Measurements from ENCODE around the gene FZR1. TPM values are rescaled to one million over a fixed set of nuclear protein-coding genes. Genes with fewer than 3 reads are reported as not detected.

FZR1 gene
- total and polyA plus RNA-seq, 2 experiments from 2014 or later: 32.3 to 36.5 TPM

DNA sequence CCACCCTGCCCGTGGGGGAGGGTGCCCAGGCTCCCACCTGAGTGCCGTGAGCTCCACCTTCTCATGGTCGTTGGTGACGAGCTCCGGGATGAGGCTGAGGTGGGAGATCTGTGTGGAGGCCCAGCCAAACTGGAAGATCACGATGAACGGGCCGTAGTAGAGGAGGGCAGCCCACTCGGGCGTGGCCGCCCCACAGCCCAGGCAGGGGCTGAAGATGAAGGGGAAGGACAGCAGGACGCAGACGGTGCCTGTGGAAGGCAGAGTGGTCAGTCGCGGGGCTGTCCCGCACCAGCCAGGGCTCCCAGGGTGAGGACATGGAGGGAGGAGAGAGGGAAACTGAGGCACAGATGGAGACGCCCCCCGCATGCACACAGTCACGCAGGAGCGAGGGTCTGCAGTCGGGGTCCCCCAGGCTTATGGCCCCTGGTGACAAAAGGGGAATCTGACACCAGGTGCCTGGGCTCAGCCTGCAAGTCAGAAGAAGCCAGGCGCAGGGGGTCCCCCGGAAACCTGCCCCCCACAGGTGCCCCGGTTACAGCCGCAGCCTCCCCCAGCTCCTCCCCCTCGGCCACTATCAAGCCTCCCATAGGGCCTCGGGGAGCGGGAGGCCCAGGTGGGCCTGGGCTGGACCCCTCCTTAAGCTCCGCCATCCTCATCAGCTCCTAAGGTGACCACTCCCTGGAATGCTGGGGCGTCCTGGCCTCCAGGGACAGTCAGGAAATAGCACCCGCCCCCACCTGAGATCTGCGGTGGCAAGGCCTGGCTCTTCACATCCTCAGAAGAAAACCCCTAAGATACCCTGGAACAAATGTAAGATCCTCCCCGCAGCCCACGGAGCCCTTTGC, 45.1 kb downstream of the FZR1 start:
- H3K4me1 ChIP-seq (ENCODE audit: insufficient read depth): peaks cover 4% of the 10 kb centered on the region; the same call in 1 of the 2 replicates
- no peaks in the 10 kb centered on the region for H4K20me1 ChIP-seq (ENCODE audit: insufficient read depth)

DNA sequence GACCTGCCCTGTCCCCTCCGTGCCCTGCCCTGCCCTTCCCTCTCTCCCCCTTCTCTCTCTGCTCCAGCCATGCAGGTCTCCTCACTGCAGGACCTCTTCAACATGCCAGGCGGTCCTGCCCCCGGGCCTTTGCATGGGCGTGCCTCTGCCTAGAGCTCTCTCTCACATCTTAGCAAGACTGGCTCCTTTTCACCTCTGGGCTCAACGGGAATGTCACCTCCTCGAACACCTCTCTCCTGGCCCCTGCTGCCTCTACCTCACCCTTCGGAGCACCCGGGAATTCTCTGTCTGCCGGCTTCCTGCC, 45.6 kb downstream of the FZR1 start:
- Histone ChIP-seq H3F3A (ENCODE audit: insufficient read depth) (no peaks in the 10 kb centered on the region), H3K27me3 (replicated peaks; ENCODE audit: insufficient read depth) (no peaks in the 10 kb centered on the region), H3K79me2 (ENCODE audit: insufficient read depth) (peaks cover 51% of the 10 kb centered on the region), H2AFZ (no peak overlapping the region), H3K4me2 (ENCODE audit: unreplicated experiment) (no peak overlapping the region), H3K27ac (no peak overlapping the region), H4K20me1 (ENCODE audit: insufficient read depth) (no peaks in the 10 kb centered on the region), H3K9me2 (ENCODE audit: insufficient read depth) (no peaks in the 10 kb centered on the region), H3K9me3 (ENCODE audit: low read depth) (no peaks in the 10 kb centered on the region), H3K4me1 (ENCODE audit: insufficient read depth) (peaks cover 8% of the 10 kb centered on the region; the same call in 1 of the 2 replicates), H3K4me3 (no peak overlapping the region), H3K9ac (no peak overlapping the region), H3K36me3 (ENCODE audit: low read depth) (no peaks in the 10 kb centered on the region)
- TF ChIP-seq EZH2phosphoT487 (IDR thresholded peaks at IDR 0.05; ENCODE audit: insufficient read depth, low read depth) (no peak), EZH2 (IDR thresholded peaks at IDR 0.05; ENCODE audit: insufficient read depth, poor library complexity, severe bottlenecking) (no peak)
- in situ Hi-C loops (cut with MboI): no loop called here
- DNase-seq: no peak
- 69 to 74% methylated on average over 8 to 9 of the region's 9 CpGs for WGBS, 2 experiments (ENCODE audit: low coverage in 1 of 2, low lambda C conversion rate in 2 of 2, missing lambda C conversion rate in 2 of 2)

More for the DNA sequence above, 45.1 kb downstream of the FZR1 start:
- Histone ChIP-seq H3K4me3 (no peak overlapping the region), H2AFZ (no peak overlapping the region), H3K27me3 (replicated peaks; ENCODE audit: insufficient read depth) (no peaks in the 10 kb centered on the region), H3K9me3 (ENCODE audit: low read depth) (no peaks in the 10 kb centered on the region), H3K4me2 (ENCODE audit: unreplicated experiment) (no peak overlapping the region), H3K27ac (no peak overlapping the region), H3K79me2 (ENCODE audit: insufficient read depth) (peaks cover 45% of the 10 kb centered on the region), H3K9me2 (ENCODE audit: insufficient read depth) (no peaks in the 10 kb centered on the region), H3F3A (ENCODE audit: insufficient read depth) (no peaks in the 10 kb centered on the region), H3K36me3 (ENCODE audit: low read depth) (no peaks in the 10 kb centered on the region), H3K9ac (no peak overlapping the region)
- no peak for TF ChIP-seq EZH2 (IDR thresholded peaks at IDR 0.05; ENCODE audit: insufficient read depth, poor library complexity, severe bottlenecking)
- no peak for TF ChIP-seq EZH2phosphoT487 (IDR thresholded peaks at IDR 0.05; ENCODE audit: insufficient read depth, low read depth)
- 94% methylated on average over 22 to 34 of the region's 34 CpGs for WGBS, 2 experiments (ENCODE audit: low coverage in 1 of 2, low lambda C conversion rate in 2 of 2, missing lambda C conversion rate in 2 of 2)
- no peak for DNase-seq
- in situ Hi-C loops (cut with MboI): no loop called here

DNA sequence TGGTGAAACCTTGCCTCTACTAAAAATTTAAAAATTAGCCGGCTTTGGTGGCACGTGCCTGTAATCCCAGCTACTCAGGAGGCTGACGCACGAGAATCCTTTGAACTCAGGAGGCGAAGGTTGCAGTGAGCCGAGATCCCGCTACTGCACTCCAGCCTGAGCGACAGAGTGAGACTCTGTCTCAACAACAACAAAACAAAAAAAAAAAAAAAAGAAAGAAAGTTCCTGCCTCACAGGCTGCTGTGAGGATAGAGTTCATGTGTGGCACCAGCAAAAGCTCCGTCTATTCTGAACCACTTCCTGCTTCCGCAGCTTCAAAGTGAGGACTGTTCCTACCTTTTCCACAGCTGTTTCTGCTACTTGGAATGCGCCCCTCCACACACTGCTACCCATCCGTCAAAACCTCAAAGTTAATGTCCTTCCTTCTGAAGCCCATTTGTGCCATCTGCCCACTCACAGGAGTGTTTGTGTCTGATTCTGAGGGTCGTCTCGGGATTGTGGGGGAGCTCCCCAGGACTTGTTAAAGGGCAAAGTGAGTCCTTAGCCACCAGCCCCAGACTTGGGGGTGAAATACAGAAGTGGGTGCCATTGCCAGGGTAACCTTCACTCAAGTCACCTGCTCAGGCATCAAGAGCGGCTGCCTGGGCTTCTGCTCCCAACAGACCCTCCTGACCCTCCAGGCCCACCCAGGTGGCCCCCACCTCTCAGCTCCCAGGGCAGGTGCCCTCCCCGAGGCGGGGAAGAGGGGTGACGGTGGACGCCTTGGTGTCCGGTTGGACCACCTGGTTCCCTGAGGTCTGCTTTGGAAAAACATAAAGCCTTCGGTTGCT, 48.4 kb downstream of the FZR1 start:
- Histone ChIP-seq H3K4me3 (no peak overlapping the region), H2AFZ (no peak overlapping the region), H3K27me3 (replicated peaks; ENCODE audit: insufficient read depth) (no peaks in the 10 kb centered on the region), H4K20me1 (ENCODE audit: insufficient read depth) (no peaks in the 10 kb centered on the region), H3F3A (ENCODE audit: insufficient read depth) (no peaks in the 10 kb centered on the region), H3K9me2 (ENCODE audit: insufficient read depth) (no peaks in the 10 kb centered on the region), H3K79me2 (ENCODE audit: insufficient read depth) (peaks cover 55% of the 10 kb centered on the region), H3K9me3 (ENCODE audit: low read depth) (no peaks in the 10 kb centered on the region), H3K27ac (no peak overlapping the region), H3K4me2 (ENCODE audit: unreplicated experiment) (no peak overlapping the region), H3K9ac (no peak overlapping the region), H3K36me3 (ENCODE audit: low read depth) (no peaks in the 10 kb centered on the region), H3K4me1 (ENCODE audit: insufficient read depth) (peaks cover 13% of the 10 kb centered on the region; the same call in 1 of the 2 replicates)
- DNase-seq: no peak
- TF ChIP-seq EZH2phosphoT487 (IDR thresholded peaks at IDR 0.05; ENCODE audit: insufficient read depth, low read depth) (no peak), EZH2 (IDR thresholded peaks at IDR 0.05; ENCODE audit: insufficient read depth, poor library complexity, severe bottlenecking) (no peak)
- in situ Hi-C loops (cut with MboI): no loop called here
- 92 to 94% methylated on average over 21 of the region's 21 CpGs for WGBS, 2 experiments (ENCODE audit: low coverage in 1 of 2, low lambda C conversion rate in 2 of 2, missing lambda C conversion rate in 2 of 2)

DNA sequence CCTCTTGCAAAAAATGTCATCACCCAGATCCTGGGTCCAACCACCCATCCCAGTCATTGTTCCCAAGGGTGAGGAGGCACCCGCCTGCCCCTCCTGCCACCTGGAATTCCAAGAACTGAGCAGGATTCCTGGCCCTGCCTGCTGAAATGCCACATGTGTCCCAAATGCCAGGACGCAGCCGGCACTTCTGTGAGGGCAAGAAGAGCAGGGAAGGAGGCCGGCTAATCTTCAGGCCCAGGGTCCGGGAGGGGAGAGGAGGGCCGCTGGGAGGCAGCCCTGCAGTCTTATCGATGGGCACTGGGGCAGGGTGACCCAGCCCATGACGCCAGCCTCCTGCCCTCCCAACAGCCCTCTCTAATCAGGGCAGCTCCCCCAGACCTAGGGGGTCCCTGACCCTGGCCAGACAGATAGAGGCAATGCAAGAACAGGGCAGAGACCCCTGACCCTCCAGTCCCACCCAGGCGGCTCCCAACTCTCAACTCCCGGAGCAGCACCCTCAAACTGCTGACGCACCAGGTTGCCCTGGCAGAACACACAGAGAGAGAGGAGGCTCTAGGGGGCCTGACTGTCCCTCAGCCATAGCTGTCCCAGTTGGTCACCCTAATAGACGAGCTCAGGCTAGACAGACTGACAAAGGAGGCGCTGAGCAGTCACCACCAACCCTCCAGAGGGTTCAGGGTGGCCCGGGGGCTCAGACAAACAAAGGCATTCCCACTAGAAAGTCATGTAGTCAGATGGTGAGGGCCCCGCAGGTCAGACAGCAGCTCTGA, 49.7 kb downstream of the FZR1 start:
- 82 to 86% methylated on average over 15 of the region's 15 CpGs for WGBS, 2 experiments (ENCODE audit: low coverage in 1 of 2, low lambda C conversion rate in 2 of 2, missing lambda C conversion rate in 2 of 2)
- Histone ChIP-seq H4K20me1 (ENCODE audit: insufficient read depth) (no peaks in the 10 kb centered on the region), H3K9me3 (ENCODE audit: low read depth) (no peaks in the 10 kb centered on the region), H3K27me3 (replicated peaks; ENCODE audit: insufficient read depth) (no peaks in the 10 kb centered on the region), H3F3A (ENCODE audit: insufficient read depth) (no peaks in the 10 kb centered on the region), H3K4me2 (ENCODE audit: unreplicated experiment) (peak overlapping the region; percentile 76), H3K9me2 (ENCODE audit: insufficient read depth) (no peaks in the 10 kb centered on the region), H2AFZ (no peak overlapping the region), H3K79me2 (ENCODE audit: insufficient read depth) (peaks cover 55% of the 10 kb centered on the region), H3K4me3 (peak overlapping the region; percentile 85), H3K9ac (peak overlapping the region; percentile 80), H3K4me1 (ENCODE audit: insufficient read depth) (peaks cover 13% of the 10 kb centered on the region; the same call in 1 of the 2 replicates), H3K27ac (no peak overlapping the region), H3K36me3 (ENCODE audit: low read depth) (no peaks in the 10 kb centered on the region)
- TF ChIP-seq EZH2 (IDR thresholded peaks at IDR 0.05; ENCODE audit: insufficient read depth, poor library complexity, severe bottlenecking): no peak
- no peak for TF ChIP-seq EZH2phosphoT487 (IDR thresholded peaks at IDR 0.05; ENCODE audit: insufficient read depth, low read depth)
- no peak for DNase-seq
- in situ Hi-C loops (cut with MboI): no loop called here
